HG02588 (cell line): Measurements from ENCODE around the gene MRPL37.
"Not testable (repeated sequence)": the region's sequence is repeated elsewhere in the genome, so short reads cannot be mapped to it uniquely, and the experiment has no call there.

Experiments
- ATAC-seq: cut with Tn5 transposase; IDR thresholded peaks from one replicate; pipeline ENCODE4 v1.9.1; 2021; ENCODE audit warnings: mild to moderate bottlenecking, moderate library complexity; ENCODE audit not compliant: unreplicated experiment

Gene MRPL37

GRCh38 chr1:54218883-54219687 lies 19.1 kb downstream of the MRPL37 start:
- no peak for ATAC-seq

- no peak for ATAC-seq
These were observed 19.7 kb downstream of the MRPL37 start for GRCh38 chr1:54219688-54220003.

- ATAC-seq = no peak
These were observed 20.2 kb downstream of the MRPL37 start for GRCh38 chr1:54220004-54220811.

- ATAC-seq = no peak
These were observed 21.3 kb downstream of the MRPL37 start for GRCh38 chr1:54221113-54221834.

- no peak for ATAC-seq
These were observed 22.0 kb downstream of the MRPL37 start for GRCh38 chr1:54221867-54222484.

GRCh38 chr1:54222711-54223110 lies 22.7 kb downstream of the MRPL37 start:
- ATAC-seq = no peak

- no peak for ATAC-seq
These were observed 23.7 kb downstream of the MRPL37 start for GRCh38 chr1:54223441-54224202.

- no peak for ATAC-seq
These were observed 24.3 kb downstream of the MRPL37 start for GRCh38 chr1:54224233-54224632.

- no peak for ATAC-seq
These were observed 25.4 kb downstream of the MRPL37 start for GRCh38 chr1:54225378-54225777.

GRCh38 chr1:54225986-54226559 lies 26.1 kb downstream of the MRPL37 start:
- ATAC-seq = no peak

- no peak for ATAC-seq
These were observed 27.2 kb downstream of the MRPL37 start for GRCh38 chr1:54227091-54227602.

GRCh38 chr1:54227891-54228310 lies 27.9 kb downstream of the MRPL37 start:
- no peak for ATAC-seq

GRCh38 chr1:54228638-54229079 lies 28.7 kb downstream of the MRPL37 start:
- no peak for ATAC-seq

GRCh38 chr1:54229281-54229891 lies 29.4 kb downstream of the MRPL37 start:
- ATAC-seq = no peak

- no peak for ATAC-seq
These were observed 30.8 kb downstream of the MRPL37 start for GRCh38 chr1:54230507-54231339.

- ATAC-seq = not testable (repeated sequence)
These were observed 33.2 kb downstream of the MRPL37 start for GRCh38 chr1:54233196-54233595.

- no peak for ATAC-seq
These were observed 34.3 kb downstream of the MRPL37 start for GRCh38 chr1:54234284-54234683.

GRCh38 chr1:54237586-54237985 lies 37.6 kb downstream of the MRPL37 start:
- ATAC-seq = no peak
